HG02678 (cell line): ENCODE results near the gene FAM236A.
"Not testable (repeated sequence)": the region's sequence is repeated elsewhere in the genome, so short reads cannot be mapped to it uniquely, and the experiment has no call there.

Source experiments
- ATAC-seq: cut with Tn5 transposase; IDR thresholded peaks from one replicate; pipeline ENCODE4 v1.9.1; 2021; ENCODE audit warnings: mild to moderate bottlenecking, moderate library complexity; ENCODE audit not compliant: unreplicated experiment

FAM236A gene

DNA sequence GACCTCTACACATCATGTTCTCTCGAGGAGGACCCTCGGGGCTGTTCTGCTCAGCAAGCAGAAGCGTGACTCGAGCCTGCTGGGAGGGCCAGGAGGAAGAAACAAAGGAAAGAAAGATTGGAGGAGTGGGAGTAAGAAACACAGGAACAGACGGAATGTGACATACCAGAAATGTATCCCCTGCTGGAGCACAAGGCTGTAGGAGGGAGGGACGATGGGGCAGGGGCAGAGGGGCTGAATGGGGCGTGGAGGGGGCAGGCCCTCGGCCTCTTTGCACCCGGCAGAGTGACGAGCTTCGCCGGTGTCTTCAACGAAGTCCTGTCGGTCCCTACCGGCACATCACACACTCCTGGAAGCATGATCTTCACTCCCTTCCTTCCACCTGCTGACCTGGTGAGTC is at the start of gene FAM236A:
FAM236A (plus strand) TSS at position 301 of the 400 bp plus-strand sequence; CDS start at position 358, 57 bp downstream.
- ATAC-seq, result not testable (repeated sequence)

- ATAC-seq, result not testable (repeated sequence)
Measured at GRCh38 chrX:72889740-72890139, 48.3 kb upstream of the FAM236A start.

DNA sequence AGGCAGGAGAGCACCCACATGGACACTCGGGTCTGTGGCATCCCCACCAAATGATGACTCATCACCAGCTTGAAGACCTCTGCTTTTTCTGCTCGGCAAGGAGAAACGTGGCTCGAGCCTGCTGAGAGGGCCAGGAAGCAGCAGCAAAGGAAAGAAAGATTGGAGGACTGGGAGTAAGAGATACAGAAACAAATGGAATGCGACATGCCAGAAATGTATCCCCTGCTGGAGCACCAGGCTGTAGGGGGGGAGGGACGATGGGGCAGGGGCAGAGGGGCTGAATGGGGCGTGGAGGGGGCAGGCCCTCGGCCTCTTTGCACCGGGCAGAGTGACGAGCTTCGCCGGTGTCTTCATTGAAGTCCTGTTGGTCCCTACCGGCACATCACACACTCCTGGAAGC is 25.7 kb upstream of the FAM236A start, which contains the start of gene FAM236C:
FAM236C (plus strand) TSS at position 301 of the 400 bp plus-strand sequence. CDS start 100 bp downstream, outside the sequence.
- ATAC-seq, result not testable (repeated sequence)

GRCh38 chrX:72916096-72916495 is 21.9 kb upstream of the FAM236A start:
- ATAC-seq, result not testable (repeated sequence)

DNA sequence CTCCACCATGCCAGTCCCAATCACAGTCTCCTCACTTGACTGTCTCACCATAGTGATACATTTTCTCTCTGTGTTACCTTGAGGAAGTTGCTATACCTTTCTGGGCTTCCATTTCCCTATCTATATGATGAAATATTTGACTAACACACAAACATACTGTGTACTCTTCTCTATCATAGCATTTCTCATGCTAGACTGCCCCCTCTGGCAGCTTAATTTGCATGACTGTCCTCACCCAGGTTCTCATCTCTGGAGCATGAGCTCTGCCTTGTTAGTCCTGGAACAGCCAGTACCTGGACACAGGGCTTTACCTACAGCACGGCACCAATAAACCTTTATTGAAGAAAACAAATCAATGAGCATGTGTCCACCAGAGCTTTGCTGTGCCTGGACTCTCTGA is 5.7 kb upstream of the FAM236A start:
- ATAC-seq, result not testable (repeated sequence)

DNA sequence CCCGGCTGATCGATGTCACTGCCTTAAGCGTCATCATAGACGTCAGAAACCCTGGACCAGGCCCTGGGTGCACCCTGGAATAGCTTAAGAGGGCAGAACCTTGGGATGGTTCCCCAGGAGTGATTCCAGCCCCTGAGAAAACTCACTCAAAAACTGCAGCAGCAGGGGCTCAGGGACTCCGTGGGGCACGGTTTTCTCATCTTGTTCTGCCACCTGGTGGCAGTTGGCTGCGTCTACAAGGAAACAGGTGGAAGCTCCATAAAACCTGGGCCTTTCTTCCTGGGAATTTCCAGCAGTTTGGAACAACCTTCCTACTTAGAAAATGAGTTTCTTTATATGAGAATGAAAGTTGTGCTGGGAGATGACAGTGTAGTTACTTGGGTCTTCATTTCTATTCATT is 1.6 kb upstream of the FAM236A start:
- ATAC-seq, result not testable (repeated sequence)

- not testable (repeated sequence) for ATAC-seq
Measured at GRCh38 chrX:72936882-72937455, 1.0 kb upstream of the FAM236A start.

- ATAC-seq, result not testable (repeated sequence)
Measured at GRCh38 chrX:72942272-72942671, 4.3 kb downstream of the FAM236A start.

- peak; percentile 78 for ATAC-seq
Measured at GRCh38 chrX:72943035-72943818, 5.2 kb downstream of the FAM236A start.

GRCh38 chrX:72943819-72944169 is 5.8 kb downstream of the FAM236A start, which contains the start of gene DMRTC1:
Gene DMRTC1, minus strand, starts transcription at chrX:72943837. Its CDS starts 68,143 bp downstream, at chrX:72875694.
- ATAC-seq, result peak; percentile 91

GRCh38 chrX:72959971-72960370 is 22.0 kb downstream of the FAM236A start:
- not testable (repeated sequence) for ATAC-seq

DNA sequence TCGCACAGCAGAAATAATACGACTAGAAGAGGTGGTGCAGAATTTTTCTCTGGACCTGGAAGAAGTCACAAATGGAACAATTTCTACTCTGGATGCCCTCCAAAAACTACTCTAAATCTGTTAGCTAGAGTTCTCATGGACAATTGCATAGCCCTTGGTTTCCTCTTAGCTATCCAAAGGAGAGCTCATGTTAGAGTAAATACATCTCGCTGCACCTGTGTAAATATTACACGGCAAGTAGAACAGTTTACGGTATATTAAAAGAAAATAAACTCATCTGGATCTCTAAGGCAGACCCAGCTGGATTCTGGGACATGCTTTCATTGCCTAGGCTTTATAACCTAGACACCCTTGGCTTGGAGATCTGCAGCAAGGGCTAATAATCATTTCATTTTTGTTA is 33.9 kb downstream of the FAM236A start:
- not testable (repeated sequence) for ATAC-seq

GRCh38 chrX:72974885-72975284 is 36.9 kb downstream of the FAM236A start:
- ATAC-seq, result not testable (repeated sequence)

DNA sequence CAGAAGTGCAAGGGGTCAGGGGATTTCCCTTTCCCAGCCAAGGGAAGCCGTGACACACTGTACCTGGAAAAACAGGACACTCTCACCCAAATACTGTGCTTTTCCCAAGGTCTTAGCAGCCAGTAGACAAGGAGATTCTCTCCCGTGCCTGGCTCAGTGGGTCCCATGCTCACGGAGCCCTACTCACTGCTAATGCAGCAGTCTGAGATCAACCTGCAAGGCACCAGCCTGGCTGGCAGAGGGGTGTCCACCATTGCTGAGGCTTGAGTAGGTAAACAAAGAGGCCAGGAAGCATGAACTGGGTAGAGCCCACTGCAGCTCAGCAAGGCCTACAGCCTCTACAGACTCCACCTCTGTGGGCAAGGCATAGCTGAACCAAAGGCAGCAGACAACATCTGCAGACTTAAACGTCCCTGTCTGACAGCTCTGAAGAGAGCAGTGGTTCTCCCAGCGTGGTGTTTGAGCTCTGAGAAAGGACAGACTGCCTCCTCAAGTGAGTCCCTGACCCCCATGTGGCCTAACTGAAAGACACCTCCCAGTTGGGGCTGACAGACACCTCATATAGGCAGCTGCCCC is 43.0 kb downstream of the FAM236A start:
- not testable (repeated sequence) for ATAC-seq
